ENCODE measurements around the gene PTPRN2. TPM values are rescaled to one million over a fixed set of nuclear protein-coding genes. Genes with fewer than 3 reads are reported as not detected.

The PTPRN2 gene
- total RNA-seq, 1 experiment from 2014 or later, result 1.1 TPM

DNA sequence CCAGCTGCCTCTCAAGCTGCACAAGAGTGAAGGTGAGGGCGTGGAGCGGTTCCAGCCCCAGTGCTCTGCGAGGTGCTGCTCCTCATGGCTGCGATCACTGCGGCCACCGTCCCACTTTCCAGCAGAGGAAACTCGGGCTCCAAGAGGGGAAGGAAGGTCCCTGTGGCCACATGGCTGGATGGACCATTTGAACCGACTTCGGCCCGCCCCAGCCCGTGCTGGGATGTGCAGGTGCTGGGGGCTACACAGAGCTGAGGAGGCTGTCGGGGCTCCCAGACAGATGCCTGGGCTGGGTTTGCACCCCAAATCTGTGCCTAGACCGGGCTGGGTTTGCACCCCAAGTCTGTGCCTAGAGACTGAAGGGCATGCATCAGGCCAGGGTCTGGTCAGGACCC is 1064.3 kb downstream of the PTPRN2 start:
- ChIA-PET CTCF (no interaction called here), POLR2A (no interaction called here)
- no peak for TF ChIP-seq POLR2AphosphoS5 (IDR thresholded peaks at IDR 0.05; ENCODE audit: low read depth, low read length)
- TF ChIP-seq SIN3A (IDR thresholded peaks at IDR 0.05; ENCODE audit: borderline replicate concordance, insufficient read depth, low read depth, low read length), result no peak
- TF ChIP-seq, protein P1, sequence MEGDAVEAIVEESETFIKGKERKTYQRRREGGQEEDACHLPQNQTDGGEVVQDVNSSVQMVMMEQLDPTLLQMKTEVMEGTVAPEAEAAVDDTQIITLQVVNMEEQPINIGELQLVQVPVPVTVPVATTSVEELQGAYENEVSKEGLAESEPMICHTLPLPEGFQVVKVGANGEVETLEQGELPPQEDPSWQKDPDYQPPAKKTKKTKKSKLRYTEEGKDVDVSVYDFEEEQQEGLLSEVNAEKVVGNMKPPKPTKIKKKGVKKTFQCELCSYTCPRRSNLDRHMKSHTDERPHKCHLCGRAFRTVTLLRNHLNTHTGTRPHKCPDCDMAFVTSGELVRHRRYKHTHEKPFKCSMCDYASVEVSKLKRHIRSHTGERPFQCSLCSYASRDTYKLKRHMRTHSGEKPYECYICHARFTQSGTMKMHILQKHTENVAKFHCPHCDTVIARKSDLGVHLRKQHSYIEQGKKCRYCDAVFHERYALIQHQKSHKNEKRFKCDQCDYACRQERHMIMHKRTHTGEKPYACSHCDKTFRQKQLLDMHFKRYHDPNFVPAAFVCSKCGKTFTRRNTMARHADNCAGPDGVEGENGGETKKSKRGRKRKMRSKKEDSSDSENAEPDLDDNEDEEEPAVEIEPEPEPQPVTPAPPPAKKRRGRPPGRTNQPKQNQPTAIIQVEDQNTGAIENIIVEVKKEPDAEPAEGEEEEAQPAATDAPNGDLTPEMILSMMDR (IDR thresholded peaks at IDR 0.05), result no peak
- TF ChIP-seq TCF7L2 (IDR thresholded peaks at IDR 0.05; ENCODE audit: low read depth, low read length), result no peak
- TF ChIP-seq, protein P2, sequence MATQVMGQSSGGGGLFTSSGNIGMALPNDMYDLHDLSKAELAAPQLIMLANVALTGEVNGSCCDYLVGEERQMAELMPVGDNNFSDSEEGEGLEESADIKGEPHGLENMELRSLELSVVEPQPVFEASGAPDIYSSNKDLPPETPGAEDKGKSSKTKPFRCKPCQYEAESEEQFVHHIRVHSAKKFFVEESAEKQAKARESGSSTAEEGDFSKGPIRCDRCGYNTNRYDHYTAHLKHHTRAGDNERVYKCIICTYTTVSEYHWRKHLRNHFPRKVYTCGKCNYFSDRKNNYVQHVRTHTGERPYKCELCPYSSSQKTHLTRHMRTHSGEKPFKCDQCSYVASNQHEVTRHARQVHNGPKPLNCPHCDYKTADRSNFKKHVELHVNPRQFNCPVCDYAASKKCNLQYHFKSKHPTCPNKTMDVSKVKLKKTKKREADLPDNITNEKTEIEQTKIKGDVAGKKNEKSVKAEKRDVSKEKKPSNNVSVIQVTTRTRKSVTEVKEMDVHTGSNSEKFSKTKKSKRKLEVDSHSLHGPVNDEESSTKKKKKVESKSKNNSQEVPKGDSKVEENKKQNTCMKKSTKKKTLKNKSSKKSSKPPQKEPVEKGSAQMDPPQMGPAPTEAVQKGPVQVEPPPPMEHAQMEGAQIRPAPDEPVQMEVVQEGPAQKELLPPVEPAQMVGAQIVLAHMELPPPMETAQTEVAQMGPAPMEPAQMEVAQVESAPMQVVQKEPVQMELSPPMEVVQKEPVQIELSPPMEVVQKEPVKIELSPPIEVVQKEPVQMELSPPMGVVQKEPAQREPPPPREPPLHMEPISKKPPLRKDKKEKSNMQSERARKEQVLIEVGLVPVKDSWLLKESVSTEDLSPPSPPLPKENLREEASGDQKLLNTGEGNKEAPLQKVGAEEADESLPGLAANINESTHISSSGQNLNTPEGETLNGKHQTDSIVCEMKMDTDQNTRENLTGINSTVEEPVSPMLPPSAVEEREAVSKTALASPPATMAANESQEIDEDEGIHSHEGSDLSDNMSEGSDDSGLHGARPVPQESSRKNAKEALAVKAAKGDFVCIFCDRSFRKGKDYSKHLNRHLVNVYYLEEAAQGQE (IDR thresholded peaks at IDR 0.05; ENCODE audit: insufficient read depth in 1 of 2, low read depth in 2 of 2, low read length in 1 of 2), result no peak
- no TSS peak for BruUV-seq (replicated peaks)
- H3K4me1 ChIP-seq (ENCODE audit: control insufficient read depth, insufficient read depth, low read length), result no peaks in the 10 kb centered on the region
- H3K27me3 ChIP-seq (ENCODE audit: control insufficient read depth, insufficient read depth, low read length), result no peaks in the 10 kb centered on the region
- no peaks in the 10 kb centered on the region for H3K36me3 ChIP-seq (ENCODE audit: control insufficient read depth, insufficient read depth, low read length)
- in situ Hi-C loops (cut with HindIII; ENCODE audit: low pct_unique_long_range_greater_than_20kb, low sequenced_read_pairs), result no loop called here
- H3K4me3 ChIP-seq (ENCODE audit: low read depth in 2 of 2, low read length in 2 of 2), result no peak overlapping the region
- ATAC-seq (no peak), DNase-seq (ENCODE audit: low read depth, low spot score) (no peak)
- no peaks in the 10 kb centered on the region for H3K9me3 ChIP-seq (ENCODE audit: control insufficient read depth, insufficient read depth, low read depth, low read length)
- intact Hi-C loops (cut with micrococcal nuclease; ENCODE audit: unreplicated experiment), result no loop called here
- no peak overlapping the region for H3K27ac ChIP-seq (ENCODE audit: low read length)

DNA sequence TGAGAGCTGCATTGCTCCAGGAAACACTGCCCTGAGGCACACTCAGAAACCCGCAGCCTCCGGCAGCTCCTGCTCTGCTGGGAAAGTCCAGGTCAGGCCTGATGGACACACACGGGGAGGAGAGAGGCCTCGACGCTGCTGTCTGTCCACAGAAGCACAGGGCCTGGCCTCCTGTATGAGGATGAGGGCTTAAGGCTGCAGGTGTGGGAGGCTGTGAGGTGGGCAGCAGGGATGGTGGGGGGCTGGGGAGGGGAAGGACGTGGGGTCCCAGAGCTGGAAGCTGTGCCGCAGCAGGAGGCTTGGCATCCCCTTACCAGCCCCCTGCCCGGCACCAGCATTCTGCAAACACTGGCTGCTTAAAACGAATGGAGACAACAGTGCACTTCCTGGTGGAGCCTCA is 1064.7 kb downstream of the PTPRN2 start:
- Histone ChIP-seq H3K27me3 (ENCODE audit: control insufficient read depth, insufficient read depth, low read length) (no peaks in the 10 kb centered on the region), H3K27ac (ENCODE audit: low read length) (no peak overlapping the region), H3K9me3 (ENCODE audit: control insufficient read depth, insufficient read depth, low read depth, low read length) (no peaks in the 10 kb centered on the region), H3K4me3 (ENCODE audit: low read depth in 2 of 2, low read length in 2 of 2) (no peak overlapping the region), H3K36me3 (ENCODE audit: control insufficient read depth, insufficient read depth, low read length) (no peaks in the 10 kb centered on the region), H3K4me1 (ENCODE audit: control insufficient read depth, insufficient read depth, low read length) (no peaks in the 10 kb centered on the region; the same call in 1 of the 2 replicates)
- ATAC-seq (no peak), DNase-seq (ENCODE audit: low read depth, low spot score) (no peak)
- CTCF ChIA-PET, result no interaction called here
- TF ChIP-seq, protein P2 (IDR thresholded peaks at IDR 0.05; ENCODE audit: insufficient read depth in 1 of 2, low read depth in 2 of 2, low read length in 1 of 2), result no peak
- TF ChIP-seq SIN3A (IDR thresholded peaks at IDR 0.05; ENCODE audit: borderline replicate concordance, insufficient read depth, low read depth, low read length) (no peak), TCF7L2 (IDR thresholded peaks at IDR 0.05; ENCODE audit: low read depth, low read length) (no peak), POLR2AphosphoS5 (IDR thresholded peaks at IDR 0.05; ENCODE audit: low read depth, low read length) (no peak)
- TF ChIP-seq, protein P1 (IDR thresholded peaks at IDR 0.05), result no peak
- intact Hi-C loops (cut with micrococcal nuclease; ENCODE audit: unreplicated experiment), result no loop called here
- BruUV-seq (replicated peaks), result no TSS peak
- in situ Hi-C loops (cut with HindIII; ENCODE audit: low pct_unique_long_range_greater_than_20kb, low sequenced_read_pairs), result no loop called here
- POLR2A ChIA-PET, result no interaction called here
